IPS-18c (cell line): ENCODE measurements around the gene MCAT.
A peak's percentile ranks its signal among the peaks of the same experiment; 100 is the strongest.

Experiments
- H3K4me3 ChIP-seq: 2 replicates; pipeline ENCODE4 v1.7.0; 2013; ENCODE audit warnings: low read depth, mild to moderate bottlenecking, low read length, moderate library complexity; ENCODE audit not compliant: insufficient read depth
- H3K9me3 ChIP-seq: one replicate; pipeline ENCODE4 v1.6.1; 2013; ENCODE audit warnings: mild to moderate bottlenecking, low read length, moderate library complexity; ENCODE audit not compliant: control insufficient read depth, insufficient read depth

Gene MCAT

GRCh38 chr22:43088984-43089717 lies 54.0 kb downstream of the MCAT start, which contains the start of gene TTLL1:
TTLL1 (minus strand) TSS chr22:43089391; CDS start chr22:43075586, 13,805 bp downstream.
- Histone ChIP-seq H3K9me3 (peaks cover 3% of the 10 kb centered on the region), H3K4me3 (peak within 1 kb of the TSS; percentile 71)

GRCh38 chr22:43088627-43088983 lies 54.6 kb downstream of the MCAT start:
- Histone ChIP-seq H3K4me3 (peak overlapping the region; percentile 71), H3K9me3 (peaks cover 3% of the 10 kb centered on the region)

- Histone ChIP-seq H3K9me3 (peaks cover 3% of the 10 kb centered on the region), H3K4me3 (no peak overlapping the region)
Measured at GRCh38 chr22:43085658-43086606, 57.3 kb downstream of the MCAT start.
